IMR-90 (cell line): ENCODE results near the gene SLC52A3. TPM values are rescaled to one million over a fixed set of nuclear protein-coding genes. Genes with fewer than 3 reads are reported as not detected.

ENCODE experiments used
- ATAC-seq: fragments of 200-7000 bp; cut with Tn5 transposase; 2 replicates; pipeline ENCODE4 v1.9.1; 2020; ENCODE audit warnings: low read depth, mild to moderate bottlenecking, moderate library complexity
- BruUV-seq: library from RNA; stranded (reverse); fragments of 400-500 nt; replicated peaks from 2 replicates; lab custom pipeline; 2021; lab: Mats Ljungman, UMichigan
- CTCF ChIA-PET: fragments of 300-600 bp; formaldehyde crosslinking; extraction: SDS; loops from one replicate; lab custom pipeline; 2021; ENCODE audit warnings: antibody characterized with exemption; lab: Yijun Ruan, JAX
- POLR2A ChIA-PET: fragments of 300-600 bp; sonication (Branson Sonifier 250); formaldehyde crosslinking; loops from one replicate; lab custom pipeline; 2022; ENCODE audit warnings: antibody characterized with exemption; ENCODE audit not compliant: unreplicated experiment; lab: Charles Lee
- DNase-seq: peaks from one replicate; pipeline ENCODE4 v3.0.0; 2013
- H2AFZ ChIP-seq: replicated peaks from 2 replicates; pipeline ENCODE3; 2013; ENCODE audit warnings: low read length, mild to moderate bottlenecking; ENCODE audit not compliant: poor library complexity
- H2AK5ac ChIP-seq: 2 replicates; pipeline ENCODE4 v1.6.1; 2013; ENCODE audit warnings: low read depth, low read length, inconsistent platforms
- H2AK9ac ChIP-seq: replicated peaks from 2 replicates; pipeline ENCODE3; 2013; ENCODE audit warnings: mild to moderate bottlenecking, low read depth, low read length, moderate library complexity; ENCODE audit not compliant: poor library complexity
- H2BK120ac ChIP-seq: 2 replicates; pipeline ENCODE4 v1.6.1; 2013; ENCODE audit warnings: low read depth, low read length, inconsistent platforms
- H2BK15ac ChIP-seq: 3 replicates; pipeline ENCODE4 v1.6.1; 2013; ENCODE audit warnings: low read depth, low read length, inconsistent platforms
- H2BK20ac ChIP-seq: 2 replicates; pipeline ENCODE4 v1.6.1; 2013; ENCODE audit warnings: low read depth, mild to moderate bottlenecking, inconsistent platforms, low read length, moderate library complexity
- H2BK5ac ChIP-seq: 2 replicates; pipeline ENCODE4 v1.6.1; 2013; ENCODE audit warnings: mild to moderate bottlenecking, low read depth, low read length, inconsistent platforms; ENCODE audit not compliant: poor library complexity, severe bottlenecking
- H3K14ac ChIP-seq: replicated peaks from 2 replicates; pipeline ENCODE4 v1.6.1; 2013; ENCODE audit warnings: low read depth, low read length, inconsistent platforms
- H3K18ac ChIP-seq: 2 replicates; pipeline ENCODE4 v1.6.1; 2013; ENCODE audit warnings: low read depth, low read length, control low read depth
- H3K23ac ChIP-seq: 2 replicates; pipeline ENCODE4 v1.6.1; 2013; ENCODE audit warnings: low read depth, low read length, inconsistent platforms
- H3K27ac ChIP-seq: 2 replicates; pipeline ENCODE4 v1.5.1; 2013; ENCODE audit warnings: mild to moderate bottlenecking, control low read depth, low read length; ENCODE audit not compliant: insufficient read depth
- H3K27me3 ChIP-seq: 2 replicates; pipeline ENCODE4 v1.6.1; 2013; ENCODE audit warnings: low read length; ENCODE audit not compliant: control insufficient read depth, insufficient read depth
- H3K36me3 ChIP-seq: 2 replicates; pipeline ENCODE4 v1.6.1; 2013; ENCODE audit warnings: low read length, mixed read lengths; ENCODE audit not compliant: control insufficient read depth, insufficient read depth
- H3K4ac ChIP-seq: 2 replicates; pipeline ENCODE4 v1.6.1; 2013; ENCODE audit warnings: low read depth, low read length, inconsistent platforms
- H3K4me1 ChIP-seq: 2 replicates; pipeline ENCODE4 v1.6.1; 2013; ENCODE audit warnings: low read length, mixed read lengths; ENCODE audit not compliant: control insufficient read depth, insufficient read depth
- H3K4me2 ChIP-seq: 2 replicates; pipeline ENCODE4 v1.6.1; 2013; ENCODE audit warnings: low read depth, mild to moderate bottlenecking, control low read depth, low read length, moderate library complexity
- H3K4me3 ChIP-seq: 2 replicates; pipeline ENCODE4 v1.5.1; 2013; ENCODE audit warnings: low read depth, mild to moderate bottlenecking, control low read depth, low read length, moderate library complexity; ENCODE audit not compliant: insufficient read depth
- H3K56ac ChIP-seq: 2 replicates; pipeline ENCODE4 v1.6.1; 2013; ENCODE audit warnings: low read length, inconsistent platforms; ENCODE audit not compliant: insufficient read depth; ENCODE audit errors: extremely low read depth
- H3K79me1 ChIP-seq, 2 experiments: 2 replicates each; pipeline ENCODE4 v1.6.1; 2013; ENCODE audit warnings: low read length in 2 of 2, inconsistent platforms in 1 of 2, low read depth in 1 of 2
- H3K9ac ChIP-seq: 2 replicates; pipeline ENCODE4 v1.6.1; 2013; ENCODE audit warnings: low read depth, low read length, control low read depth
- H3K9me1 ChIP-seq: 2 replicates; pipeline ENCODE4 v1.6.1; 2013; ENCODE audit warnings: low read length, inconsistent platforms; ENCODE audit not compliant: insufficient read depth
- H3K9me3 ChIP-seq: 2 replicates; pipeline ENCODE4 v1.6.1; 2013; ENCODE audit warnings: low read length; ENCODE audit not compliant: control insufficient read depth, insufficient read depth
- H4K20me1 ChIP-seq: 2 replicates; pipeline ENCODE4 v1.6.1; 2013; ENCODE audit warnings: low read length, inconsistent platforms; ENCODE audit not compliant: insufficient read depth
- H4K5ac ChIP-seq: 2 replicates; pipeline ENCODE4 v1.6.1; 2013; ENCODE audit warnings: mild to moderate bottlenecking, low read depth, low read length, control low read depth
- H4K8ac ChIP-seq, 2 experiments: 2 replicates each; pipeline ENCODE4 v1.6.1; 2013; ENCODE audit warnings: low read depth in 2 of 2, low read length in 2 of 2, control low read depth in 1 of 2, inconsistent platforms in 1 of 2
- H4K91ac ChIP-seq: 2 replicates; pipeline ENCODE4 v1.6.1; 2013; ENCODE audit warnings: low read depth, low read length, inconsistent platforms; ENCODE audit not compliant: insufficient read depth
- FOS ChIP-seq: fragments of 150-350 bp; IDR thresholded peaks from 2 replicates; pipeline ENCODE4 v1.6.1; 2016; ENCODE audit warnings: low read depth, low read length
- MAFK ChIP-seq: IDR thresholded peaks from 2 replicates; pipeline ENCODE4 v1.6.1; 2012; ENCODE audit warnings: low read depth, low read length, improper control_type of control experiment
- NFE2L2 ChIP-seq: fragments of 150-350 bp; IDR thresholded peaks from 2 replicates; pipeline ENCODE4 v1.6.1; 2016; ENCODE audit warnings: low read depth, mild to moderate bottlenecking, low read length
- RAD21 ChIP-seq: IDR thresholded peaks from 2 replicates; pipeline ENCODE4 v1.6.1; 2012; ENCODE audit warnings: low read length, improper control_type of control experiment
- RFX5 ChIP-seq: IDR thresholded peaks from 2 replicates; pipeline ENCODE4 v1.8.0; 2012; ENCODE audit warnings: low read depth, mild to moderate bottlenecking, low read length, moderate library complexity
- SMC3 ChIP-seq: fragments of 150-350 bp; IDR thresholded peaks from 2 replicates; pipeline ENCODE4 v1.6.1; 2016; ENCODE audit warnings: low read depth, mild to moderate bottlenecking, antibody characterized with exemption, low read length, moderate library complexity
- WGBS, 2 experiments: methylation state at CpG; one replicate each; pipeline versions ENCODE4 v1.1.5 to v1.1.7; 2013; ENCODE audit warnings: missing lambda C conversion rate in 2 of 2; ENCODE audit not compliant: insufficient read length in 1 of 2; ENCODE audit errors: extremely low coverage in 2 of 2; 5-methylcytosine and 5-hydroxymethylcytosine counted together
- dilution Hi-C: fragments of 300-500 bp; cut with HindIII; formaldehyde crosslinking; loops from one replicate; pipeline ENCODE4 v1.14.3; 2018; ENCODE audit warnings: low sequenced_read_pairs; ENCODE audit not compliant: unreplicated experiment
- in situ Hi-C: fragments of 300-500 bp; cut with MboI; formaldehyde crosslinking; loops from 3 replicates; pipeline ENCODE4 v1.14.3; 2019; ENCODE audit warnings: low sequenced_read_pairs, inconsistent platforms, mixed read lengths
- intact Hi-C: fragments of 100-400 bp; cut with micrococcal nuclease; formaldehyde crosslinking; loops from 2 replicates; pipeline ENCODE4 v1.10.0; 2022
- polyA plus RNA-seq, 3 experiments: library from polyadenylated mRNA; depleted of rRNA; stranded (reverse); fragments of >200 nt; gene quantifications; 2 replicates each; pipeline ENCODE4 v1.2.3, GENCODE V29; 2012; ENCODE audit warnings: low replicate concordance in 1 of 3
- total RNA-seq: library from RNA; depleted of rRNA; stranded (reverse); fragments of >200 nt; gene quantifications from 2 replicates; pipeline ENCODE4 v1.2.3, GENCODE V29; 2012

The SLC52A3 gene
- total and polyA plus RNA-seq, 2 of the 4 experiments (the other 2 are of a cell fraction): not detected

DNA sequence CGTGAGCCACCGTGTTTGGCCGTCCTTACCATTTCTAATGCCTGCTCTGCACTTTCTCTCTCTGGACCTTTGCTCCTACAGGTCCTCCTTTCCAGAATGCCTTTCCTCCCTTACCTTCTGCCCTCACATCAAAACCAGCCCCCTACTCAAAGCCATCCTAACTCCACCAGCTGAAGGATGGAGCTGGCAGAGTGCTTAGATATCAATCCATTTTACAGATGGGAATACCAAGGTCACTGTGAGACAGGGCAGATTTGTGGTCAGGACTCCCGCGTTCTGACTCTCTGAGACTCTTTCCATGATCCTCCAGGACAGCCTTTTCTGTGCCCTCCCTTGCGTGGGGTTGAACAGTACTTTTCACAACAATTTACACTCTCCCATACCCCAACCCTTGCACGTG lies 51.0 kb downstream of the SLC52A3 start:
- Histone ChIP-seq H3K18ac (no peak overlapping the region), H3K14ac (no peak overlapping the region), H3K36me3 (no peaks in the 10 kb centered on the region), H3K56ac (no peak overlapping the region), H2BK15ac (no peak overlapping the region), H4K20me1 (no peaks in the 10 kb centered on the region), H2BK20ac (no peak overlapping the region), H3K4me3 (no peak overlapping the region), H2AK9ac (no peak overlapping the region), H3K9me1 (no peaks in the 10 kb centered on the region), H4K91ac (no peak overlapping the region), H3K4ac (no peak overlapping the region), H4K8ac (no peak overlapping the region), H2BK120ac (no peak overlapping the region), H3K27me3 (peaks cover 20% of the 10 kb centered on the region), H4K5ac (no peak overlapping the region), H2BK5ac (no peak overlapping the region), H2AFZ (no peak overlapping the region), H3K27ac (no peak overlapping the region), H3K4me1 (no peaks in the 10 kb centered on the region), H3K23ac (no peak overlapping the region), H3K9ac (no peak overlapping the region), H3K4me2 (no peak overlapping the region), H2AK5ac (no peak overlapping the region), H3K9me3 (0 out of 2 replicates have a peak, but pooled peaks cover 2% of the 10 kb centered on the region), H3K79me1 (no peaks in the 10 kb centered on the region)
- BruUV-seq: no TSS peak
- TF ChIP-seq RFX5 (no peak), MAFK (no peak), FOS (no peak), SMC3 (no peak), NFE2L2 (no peak), RAD21 (no peak)
- WGBS, 2 experiments: 89% methylated on average over 2 of the region's 7 CpGs; no CpG with 5 or more reads in 1 of the 2 experiments
- in situ Hi-C loops: no loop called here
- ChIA-PET CTCF (no interaction called here), POLR2A (no interaction called here)
- DNase-seq (no peak), ATAC-seq (no peak)
- dilution Hi-C loops: no loop called here
- intact Hi-C loops: no loop called here
